Mesenteric fat pad (tissue), 1 donor: ENCODE results near the gene ZNF417. TPM values are rescaled to one million over a fixed set of nuclear protein-coding genes. Genes with fewer than 3 reads are reported as not detected.
"Not testable (repeated sequence)": the region's sequence is repeated elsewhere in the genome, so short reads cannot be mapped to it uniquely, and the experiment has no call there.

ENCODE experiments used
- DNase-seq: peaks from one replicate; pipeline ENCODE4 v3.0.0-alpha.2; 2020; ENCODE audit warnings: low spot score
- long read RNA-seq: library from polyadenylated mRNA; unstranded; transcript quantifications from one replicate; pipeline ENCODE4 v2.0.0, GENCODE V29; 2020
- total RNA-seq: library from RNA; stranded (reverse); fragmentation: NEBNext Ultra II Directional; extraction: Animal tissue kit (Norgen Biotek cat#: 25700); gene quantifications from one replicate; pipeline ENCODE4 v1.2.1, GENCODE V29; 2021
- donor health status: DM: yes; HTN: yes; CAD: no.

The ZNF417 gene
- 11.1 TPM for total RNA-seq
- long read RNA-seq, partial matches to known transcripts: 0 of 2 reads
- long read RNA-seq, other reads (novel, unspliced or antisense): 2 of 2 reads

- DNase-seq: not testable (repeated sequence)
Measured at GRCh38 chr19:57916168-57916995, at the start of gene ZNF417. Gene ZNF417 (minus strand): TSS chr19:57916592. CDS start chr19:57916411, 181 bp downstream.

DNA sequence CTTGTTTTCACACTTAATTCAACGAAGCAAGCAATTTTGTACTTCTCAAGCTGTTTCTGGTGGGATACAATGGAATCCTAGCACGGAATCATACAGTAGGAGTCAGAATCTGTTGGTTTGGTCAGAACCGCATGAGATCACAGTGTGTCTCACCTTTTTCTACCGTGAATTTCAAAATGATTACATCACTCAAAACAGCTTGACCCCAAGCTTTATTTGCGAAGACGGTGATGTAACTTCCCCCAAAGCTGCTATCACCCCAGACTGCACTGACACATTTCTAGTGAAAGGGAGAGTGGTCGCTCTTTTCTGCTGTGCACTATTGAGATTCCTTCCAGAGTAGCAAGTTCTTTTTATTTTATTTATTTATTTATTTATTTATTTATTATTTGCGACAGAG lies 48.4 kb upstream of the ZNF417 start:
- DNase-seq: no peak

DNA sequence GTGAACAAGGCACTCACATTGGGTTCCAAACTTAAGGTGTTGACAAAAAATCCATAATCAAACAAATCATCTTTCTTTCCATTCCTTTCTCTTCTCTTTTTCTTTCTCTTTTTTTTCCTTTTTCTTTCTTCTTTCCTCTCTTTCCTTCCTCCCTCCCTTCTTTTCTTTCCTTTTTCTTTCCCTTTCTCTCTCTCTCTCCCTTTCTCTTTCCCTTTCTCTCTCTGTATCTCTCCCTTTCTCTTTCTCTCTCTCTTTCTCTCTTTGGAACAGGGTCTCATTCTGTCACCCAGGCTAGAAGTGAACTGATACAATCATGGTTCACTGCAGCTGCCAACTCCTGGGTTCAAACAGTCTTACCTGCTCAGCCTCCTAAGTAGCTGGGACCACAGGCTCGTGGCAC lies 45.4 kb upstream of the ZNF417 start:
- DNase-seq: no peak

GRCh38 chr19:57954996-57955395 lies 38.6 kb upstream of the ZNF417 start:
- peak; percentile 65 for DNase-seq

DNA sequence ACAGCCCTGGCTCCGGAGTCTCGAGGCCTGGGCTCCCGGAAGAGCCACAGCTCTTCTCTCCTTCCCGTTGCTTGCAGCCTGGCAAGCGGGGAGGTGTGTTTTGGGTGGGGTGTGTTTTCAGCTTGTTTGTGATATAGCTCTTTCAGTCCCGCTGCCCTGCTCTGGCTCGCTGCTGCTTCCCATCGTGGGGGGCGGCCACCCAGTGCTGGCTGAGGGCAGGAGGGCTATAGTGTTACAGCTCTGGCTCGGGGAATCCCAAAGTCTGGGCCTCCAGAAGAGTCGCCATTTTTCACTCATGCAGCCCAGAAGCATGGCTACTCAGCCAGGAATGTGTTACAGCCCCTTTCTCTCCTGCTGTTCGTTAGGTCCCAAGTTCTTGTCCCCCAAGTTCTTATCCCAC lies 33.3 kb upstream of the ZNF417 start:
- no peak for DNase-seq

- DNase-seq: no peak
Measured at GRCh38 chr19:57949296-57949695, 32.9 kb upstream of the ZNF417 start.

DNA sequence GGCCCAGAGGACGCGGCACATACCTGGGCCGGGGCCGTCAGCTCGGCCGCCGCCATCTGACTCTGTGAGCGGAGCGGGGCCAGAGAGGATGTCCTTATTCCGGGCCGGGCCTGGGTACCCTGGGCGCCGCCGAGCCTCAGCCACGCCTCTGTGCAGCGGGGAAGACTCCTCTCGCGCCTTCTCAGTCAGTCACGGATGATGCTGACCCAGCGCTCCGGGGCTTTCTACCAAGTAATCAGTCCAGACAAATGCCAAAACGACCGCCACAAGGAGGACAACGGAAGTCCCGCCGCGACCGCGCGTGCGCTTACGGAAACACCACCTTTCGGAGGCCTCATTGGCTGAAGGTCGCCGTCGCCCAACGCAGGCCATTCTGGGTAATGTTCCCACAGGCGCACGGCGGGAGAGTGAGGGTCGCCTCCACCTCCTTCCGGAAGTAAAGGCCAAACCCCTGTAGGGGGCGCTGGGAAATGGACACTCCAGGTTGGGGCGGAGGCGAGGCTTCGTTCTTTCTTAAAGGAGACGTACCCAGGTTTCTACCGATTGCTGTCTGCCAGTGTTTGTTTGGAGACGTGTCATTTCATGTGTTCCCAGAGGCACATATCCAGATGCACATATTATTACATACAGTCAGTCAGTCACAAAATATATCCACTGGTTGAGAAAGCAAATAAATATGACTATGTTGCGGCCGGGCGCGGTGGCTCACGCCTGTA lies 31.2 kb upstream of the ZNF417 start, which contains the start of gene ZNF256:
TSS of gene ZNF256 (minus strand) at position 288 of the 716 bp plus-strand sequence. CDS start at position 56, 232 bp downstream.
- DNase-seq: peak; percentile 96

DNA sequence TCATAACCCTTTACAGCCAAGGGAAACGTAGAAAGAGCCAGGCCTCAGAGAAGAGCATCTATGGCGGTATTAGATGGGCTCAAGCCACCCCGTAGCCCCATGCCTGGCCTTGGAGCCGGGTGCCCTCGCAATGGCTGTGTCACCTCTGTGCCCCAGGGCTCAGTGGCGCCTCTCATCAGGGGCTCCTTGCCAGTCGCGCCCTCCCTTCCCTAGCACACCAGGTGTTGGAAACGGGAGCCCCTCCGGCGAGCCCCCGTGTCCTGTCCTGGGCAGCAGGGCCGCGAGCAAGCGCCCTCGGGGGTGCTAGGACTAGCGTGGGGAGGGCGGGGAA lies 30.7 kb upstream of the ZNF417 start:
- no peak for DNase-seq

GRCh38 chr19:57946316-57946715 lies 29.9 kb upstream of the ZNF417 start:
- no peak for DNase-seq

DNA sequence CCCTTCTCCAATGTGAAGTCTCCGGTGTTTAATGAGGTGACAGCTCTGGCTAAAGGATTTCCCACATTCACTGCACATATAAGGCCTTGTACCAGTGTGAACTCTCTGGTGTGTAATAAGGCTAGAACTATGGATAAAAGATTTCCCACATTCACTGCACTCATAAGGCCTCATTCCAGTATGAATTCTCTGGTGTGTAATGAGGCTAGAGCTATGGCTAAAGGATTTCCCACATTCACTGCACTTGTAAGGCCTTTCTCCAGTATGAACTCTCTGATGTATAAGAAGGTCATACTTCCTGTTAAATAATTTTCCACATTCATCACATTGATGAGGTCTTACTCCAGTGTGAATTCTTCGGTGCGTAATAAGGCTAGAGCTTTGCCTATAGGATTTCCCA lies 25.2 kb upstream of the ZNF417 start:
- no peak for DNase-seq

- no peak for DNase-seq
Measured at GRCh38 chr19:57935731-57936130, 19.3 kb upstream of the ZNF417 start.

- DNase-seq: no peak
Measured at GRCh38 chr19:57934820-57935665, 18.7 kb upstream of the ZNF417 start, which contains the start of gene ZNF418. Gene ZNF418 (minus strand): TSS chr19:57935402. CDS start chr19:57933822, 1,580 bp downstream.

- no peak for DNase-seq
Measured at GRCh38 chr19:57927587-57927986, 11.2 kb upstream of the ZNF417 start.

- no peak for DNase-seq
Measured at GRCh38 chr19:57914531-57914930, 1.9 kb downstream of the ZNF417 start.

DNA sequence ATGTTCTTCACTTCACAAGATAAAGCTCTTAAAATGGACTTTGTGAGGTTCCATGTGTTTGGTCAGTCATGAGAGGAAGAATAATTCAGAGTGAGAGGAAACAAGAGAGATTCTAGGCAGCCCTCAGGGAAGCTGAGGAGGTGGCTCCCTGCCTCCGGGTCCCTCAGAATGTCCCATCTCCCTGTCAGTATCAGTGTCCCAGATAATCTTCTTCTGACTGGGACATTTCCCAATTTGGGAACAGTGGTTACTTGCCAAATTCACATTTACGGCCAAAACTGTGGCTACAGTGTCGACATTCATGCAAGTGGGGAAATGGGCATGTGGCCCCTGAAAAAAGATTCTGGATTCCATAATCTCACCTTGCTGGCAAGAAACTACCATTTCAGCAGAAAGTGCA lies 9.0 kb downstream of the ZNF417 start:
- DNase-seq: no peak

DNA sequence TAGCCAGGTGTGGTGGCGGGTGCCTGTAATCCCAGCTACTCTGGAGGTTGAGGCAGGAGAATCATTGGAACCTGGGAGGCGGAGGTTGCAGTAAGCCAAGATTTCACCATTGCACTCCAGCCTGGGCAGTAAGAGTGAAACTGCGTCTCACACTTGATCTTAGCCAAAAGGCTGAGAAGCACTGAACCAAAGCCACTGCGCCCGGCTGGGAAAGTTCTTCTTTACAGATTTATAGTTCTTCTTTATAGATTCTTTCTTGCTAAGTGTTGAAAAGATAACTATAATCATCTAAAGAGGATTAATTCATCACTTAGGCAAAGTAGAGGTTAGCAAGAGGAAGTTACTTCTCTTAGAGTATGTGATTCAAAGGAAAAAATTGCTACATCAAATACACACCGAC lies 11.1 kb downstream of the ZNF417 start:
- DNase-seq: no peak

- DNase-seq: no peak
Measured at GRCh38 chr19:57903618-57904184, 12.7 kb downstream of the ZNF417 start.

DNA sequence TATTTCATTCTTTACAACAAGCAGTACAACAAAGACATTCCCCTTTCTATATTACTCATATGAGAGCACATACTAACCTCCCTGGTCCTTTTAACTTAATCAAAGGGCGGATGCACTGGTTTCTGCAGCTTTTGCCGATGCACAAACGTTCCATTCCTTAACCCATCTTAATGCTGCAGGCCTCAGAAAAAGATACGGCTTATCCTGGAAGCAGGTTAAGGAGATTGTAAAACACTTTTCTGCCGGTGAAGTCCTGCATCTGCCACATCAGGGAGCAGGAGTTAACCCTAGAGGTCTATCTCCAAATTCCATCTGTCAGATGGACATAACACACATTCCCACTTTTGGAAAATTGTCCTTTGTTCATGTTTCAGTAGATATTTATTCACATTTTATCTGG lies 16.1 kb downstream of the ZNF417 start:
- DNase-seq: no peak

- DNase-seq: not testable (repeated sequence)
Measured at GRCh38 chr19:57890706-57891105, 25.7 kb downstream of the ZNF417 start.

- no peak for DNase-seq
Measured at GRCh38 chr19:57888560-57889231, 27.7 kb downstream of the ZNF417 start, which contains the start of gene ZNF814. Gene ZNF814 (minus strand): TSS chr19:57889037. CDS start chr19:57888802, 235 bp downstream.
